HT1080 (cell line): ENCODE measurements around the gene NISCH. TPM values are rescaled to one million over a fixed set of nuclear protein-coding genes. Genes with fewer than 3 reads are reported as not detected.

Experiments used
- DNase-seq: peaks from one replicate; pipeline ENCODE4 v3.0.0-alpha.2; 2015; ENCODE audit warnings: low read depth
- total RNA-seq: library from RNA; depleted of rRNA; stranded (reverse); fragments of >200 nt; shearing (Covaris generic); gene quantifications from 2 replicates; pipeline ENCODE4 v1.2.3, GENCODE V29; 2014

The NISCH gene
- total RNA-seq, 1 experiment from 2014 or later, result 19.1 TPM

DNA sequence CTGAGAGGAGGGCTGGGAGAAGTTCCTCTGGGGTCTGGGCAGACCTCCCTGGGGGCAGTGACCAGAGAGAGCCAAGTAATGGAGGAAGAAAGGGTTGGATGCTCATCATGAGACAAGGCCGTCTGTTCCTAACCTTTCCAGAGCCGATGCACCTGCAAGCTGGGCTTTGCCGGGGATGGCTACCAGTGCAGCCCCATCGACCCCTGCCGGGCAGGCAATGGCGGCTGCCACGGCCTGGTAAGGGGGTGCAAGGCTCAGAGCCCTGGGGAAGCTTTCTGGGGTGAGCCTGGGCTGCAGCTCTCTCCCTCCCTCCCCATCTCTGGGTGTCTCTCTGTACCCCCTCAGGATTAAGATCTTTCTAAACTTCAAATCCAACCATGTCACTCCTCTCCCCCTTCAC is 56.1 kb downstream of the NISCH start:
- no peak for DNase-seq

DNA sequence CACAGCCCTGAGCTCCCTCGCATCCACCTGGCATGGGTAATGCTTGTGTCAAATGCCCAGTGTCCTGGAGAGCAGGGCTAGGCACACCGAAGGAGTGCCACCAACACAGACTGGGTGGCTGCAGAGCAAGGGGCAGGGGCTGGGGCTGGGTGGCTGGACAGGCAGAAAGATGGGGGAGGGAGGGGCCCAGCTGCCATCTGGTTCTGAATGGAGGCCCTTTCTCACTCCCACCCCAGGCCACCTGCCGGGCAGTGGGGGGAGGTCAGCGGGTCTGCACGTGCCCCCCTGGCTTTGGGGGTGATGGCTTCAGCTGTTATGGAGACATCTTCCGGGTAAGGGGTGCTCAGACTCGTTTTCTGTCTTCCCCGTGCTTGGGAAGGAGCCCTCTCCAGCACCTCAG is 56.7 kb downstream of the NISCH start:
- DNase-seq, result no peak

DNA sequence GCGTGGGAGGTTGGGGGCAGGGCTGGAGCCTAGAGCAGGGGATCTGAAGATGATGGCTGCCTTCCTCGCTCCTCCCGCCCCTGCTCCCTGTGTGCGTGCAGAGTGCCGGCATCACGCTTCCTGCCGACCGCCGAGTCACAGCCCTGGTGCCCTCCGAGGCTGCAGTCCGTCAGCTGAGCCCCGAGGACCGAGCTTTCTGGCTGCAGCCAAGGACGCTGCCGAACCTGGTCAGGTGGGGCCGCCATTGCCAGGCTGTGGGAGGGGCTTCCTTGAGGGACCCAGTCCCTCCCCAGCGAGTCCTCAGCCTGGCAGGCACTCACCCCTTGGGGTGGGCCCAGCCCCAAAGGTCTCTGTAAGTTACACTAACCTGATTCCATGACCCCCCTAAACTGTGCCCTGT is 57.3 kb downstream of the NISCH start:
- no peak for DNase-seq

DNA sequence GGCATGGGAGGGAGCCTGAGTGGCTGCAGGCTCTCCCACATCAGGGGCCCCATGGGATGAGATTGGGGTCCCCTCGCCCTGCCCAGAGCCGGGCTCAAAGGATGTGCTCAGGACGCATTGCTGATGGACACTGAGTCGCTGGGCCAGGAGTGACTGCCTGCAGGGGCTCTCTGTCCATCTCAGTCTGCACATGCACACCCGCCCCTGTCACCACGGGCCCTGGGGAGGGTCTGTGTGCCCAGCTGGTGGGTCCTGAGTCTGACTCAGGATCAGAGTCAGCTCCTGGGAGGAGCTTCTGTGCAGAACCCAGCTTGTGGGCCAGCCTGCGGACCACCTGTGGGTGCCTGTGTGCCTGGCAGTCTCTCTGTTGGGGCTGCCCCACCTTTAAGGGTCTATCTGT is 57.9 kb downstream of the NISCH start:
- DNase-seq, result no peak

DNA sequence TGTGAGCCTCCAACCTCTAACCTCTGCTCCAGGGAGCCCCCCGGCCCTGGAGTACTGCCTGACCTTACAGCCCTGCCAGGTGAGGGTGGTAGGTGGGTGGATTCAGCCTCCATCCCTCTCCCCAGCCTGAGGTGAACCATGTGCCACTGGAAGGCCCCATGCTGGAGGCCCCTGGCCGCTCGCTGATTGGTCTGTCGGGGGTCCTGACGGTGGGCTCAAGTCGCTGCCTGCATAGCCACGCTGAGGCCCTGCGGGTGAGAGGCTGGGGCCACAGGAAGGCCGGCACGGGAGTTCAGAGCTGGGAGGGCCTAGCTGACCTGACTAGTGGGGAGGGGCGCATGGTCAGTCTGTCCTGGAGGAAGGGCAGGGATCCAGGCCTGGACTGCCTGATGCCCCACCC is 59.2 kb downstream of the NISCH start:
- DNase-seq, result no peak

DNA sequence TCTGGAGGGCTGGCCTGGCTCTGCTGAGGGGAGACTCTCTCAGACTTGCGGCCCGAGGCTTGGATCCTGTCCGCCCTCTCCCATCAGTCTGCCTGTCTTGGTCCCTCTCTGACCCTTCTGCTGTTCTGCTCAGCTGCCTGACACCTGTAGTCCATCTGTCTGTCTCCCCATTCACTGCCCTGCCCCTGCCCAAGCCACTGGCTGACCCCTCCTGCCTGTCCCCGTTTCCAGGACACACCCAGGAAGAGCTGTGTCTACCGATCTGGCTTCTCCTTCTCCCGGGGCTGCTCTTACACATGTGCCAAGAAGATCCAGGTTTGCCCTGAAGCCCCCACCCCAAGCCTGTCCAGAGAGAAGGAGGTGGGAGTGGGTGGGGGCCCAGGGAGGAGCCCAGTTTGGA is 59.8 kb downstream of the NISCH start:
- DNase-seq, result no peak

DNA sequence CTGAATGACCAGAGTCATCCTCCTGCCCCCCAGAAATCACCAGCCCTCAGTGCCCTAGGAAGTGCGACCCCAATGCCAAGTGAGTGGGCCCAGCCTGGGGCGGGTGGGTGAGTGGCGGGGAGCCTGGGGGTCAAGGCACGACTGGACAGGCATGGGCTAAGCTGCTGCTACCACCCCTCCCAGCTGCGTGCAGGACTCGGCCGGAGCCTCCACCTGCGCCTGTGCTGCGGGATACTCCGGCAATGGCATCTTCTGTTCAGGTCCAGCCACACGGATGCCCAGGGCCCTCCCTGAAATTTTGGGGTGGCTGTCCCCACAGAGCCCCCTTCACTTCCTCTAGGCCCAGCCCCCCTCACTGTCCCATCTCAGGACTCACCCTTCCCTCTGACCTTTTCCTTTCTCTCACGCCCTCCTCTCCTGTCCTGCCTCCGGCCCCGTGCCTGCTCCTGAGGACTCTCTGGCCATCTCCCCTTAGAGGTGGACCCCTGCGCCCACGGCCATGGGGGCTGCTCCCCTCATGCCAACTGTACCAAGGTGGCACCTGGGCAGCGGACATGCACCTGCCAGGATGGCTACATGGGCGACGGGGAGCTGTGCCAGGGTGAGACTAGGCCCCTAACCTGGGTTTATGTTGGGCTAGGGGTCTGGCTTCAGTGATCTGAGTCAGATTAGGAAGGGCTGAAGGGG is 61.2 kb downstream of the NISCH start:
- DNase-seq, result no peak

DNA sequence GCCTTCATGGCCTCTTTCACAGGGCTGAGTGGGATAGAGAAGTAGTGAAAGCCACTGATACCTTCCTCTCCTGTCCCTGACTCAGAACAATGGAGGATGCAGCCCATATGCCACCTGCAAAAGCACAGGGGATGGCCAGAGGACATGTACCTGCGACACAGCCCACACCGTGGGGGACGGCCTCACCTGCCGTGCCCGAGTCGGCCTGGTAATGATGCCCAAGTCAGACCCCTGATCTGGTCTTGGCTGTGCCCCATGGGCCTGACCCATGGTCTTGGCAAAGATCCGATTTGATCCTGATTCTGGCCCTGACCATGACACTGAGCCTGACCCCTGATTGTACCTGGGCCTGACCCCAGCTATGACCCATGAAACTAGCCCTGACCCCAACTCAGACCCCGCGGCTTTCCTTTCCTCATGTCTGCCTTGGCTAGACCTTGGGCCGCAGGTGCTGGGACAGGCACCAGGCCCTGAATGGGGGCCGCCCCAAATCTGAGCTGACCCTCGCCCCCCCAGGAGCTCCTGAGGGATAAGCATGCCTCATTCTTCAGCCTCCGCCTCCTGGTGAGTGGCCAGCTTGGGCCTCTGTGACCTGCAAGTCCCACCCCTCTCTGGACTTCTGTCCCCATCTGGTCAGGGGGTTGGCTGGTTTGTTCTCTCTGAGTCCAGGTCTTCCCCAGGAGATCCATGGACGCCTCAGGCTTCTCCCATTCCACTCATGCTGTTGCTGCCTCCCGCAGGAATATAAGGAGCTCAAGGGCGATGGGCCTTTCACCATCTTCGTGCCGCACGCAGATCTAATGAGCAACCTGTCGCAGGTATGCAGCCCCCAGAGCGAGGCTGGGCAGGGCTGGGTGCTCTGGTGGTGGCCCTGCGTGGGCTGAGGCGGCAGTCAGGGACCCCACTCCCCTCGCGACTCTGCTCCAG is 62.7 kb downstream of the NISCH start:
- DNase-seq, result no peak

DNA sequence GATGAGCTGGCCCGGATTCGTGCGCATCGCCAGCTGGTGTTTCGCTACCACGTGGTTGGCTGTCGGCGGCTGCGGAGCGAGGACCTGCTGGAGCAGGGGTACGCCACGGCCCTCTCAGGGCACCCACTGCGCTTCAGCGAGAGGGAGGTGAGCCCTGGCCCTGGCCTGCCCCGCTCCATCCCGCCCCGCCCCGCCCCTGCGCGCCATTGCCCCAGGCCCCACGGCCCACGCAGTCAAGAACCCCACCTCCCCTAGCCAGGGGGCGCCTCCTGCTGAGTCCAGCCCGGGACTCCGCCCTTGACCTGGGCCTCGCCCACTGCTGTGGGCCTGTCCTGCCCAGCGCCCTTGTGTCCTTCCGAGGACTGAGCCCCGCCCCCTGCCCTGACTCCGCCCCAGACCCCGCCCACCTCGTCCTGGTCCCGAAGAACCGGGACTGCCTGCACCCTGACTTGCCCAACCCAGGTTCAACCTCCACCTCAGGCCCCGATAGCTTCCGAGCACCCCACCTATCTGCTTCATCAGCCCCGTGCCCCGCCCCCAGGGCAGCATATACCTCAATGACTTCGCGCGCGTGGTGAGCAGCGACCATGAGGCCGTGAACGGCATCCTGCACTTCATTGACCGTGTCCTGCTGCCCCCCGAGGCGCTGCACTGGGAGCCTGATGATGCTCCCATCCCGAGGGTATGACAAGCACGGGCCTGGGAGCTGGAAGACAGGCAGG is 63.5 kb downstream of the NISCH start:
- DNase-seq, result no peak

DNA sequence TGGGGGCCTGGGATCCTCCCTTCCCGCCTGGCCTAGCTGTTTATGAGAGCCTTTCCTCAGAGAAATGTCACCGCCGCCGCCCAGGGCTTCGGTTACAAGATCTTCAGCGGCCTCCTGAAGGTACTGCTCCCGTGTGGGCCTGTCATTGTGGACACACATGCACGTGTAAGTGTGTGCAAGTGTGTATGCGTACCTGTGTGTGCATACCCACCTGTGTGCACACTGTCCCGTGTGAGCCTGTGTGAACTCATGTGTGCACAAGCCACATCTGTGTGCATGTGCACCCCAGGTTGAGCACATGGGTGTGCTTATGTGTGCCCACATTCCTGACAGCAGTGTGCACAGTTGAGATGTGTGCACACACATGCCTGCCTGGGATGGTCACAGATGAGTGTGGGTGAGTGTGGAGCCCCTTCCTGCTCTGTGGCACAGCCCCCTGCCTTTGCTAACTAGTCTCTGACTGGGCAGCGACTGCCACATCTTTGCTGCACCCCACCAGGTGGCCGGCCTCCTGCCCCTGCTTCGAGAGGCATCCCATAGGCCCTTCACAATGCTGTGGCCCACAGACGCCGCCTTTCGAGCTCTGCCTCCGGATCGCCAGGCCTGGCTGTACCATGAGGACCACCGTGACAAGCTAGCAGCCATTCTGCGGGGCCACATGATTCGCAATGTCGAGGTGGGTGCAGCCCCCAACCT is 64.2 kb downstream of the NISCH start:
- DNase-seq, result no peak

DNA sequence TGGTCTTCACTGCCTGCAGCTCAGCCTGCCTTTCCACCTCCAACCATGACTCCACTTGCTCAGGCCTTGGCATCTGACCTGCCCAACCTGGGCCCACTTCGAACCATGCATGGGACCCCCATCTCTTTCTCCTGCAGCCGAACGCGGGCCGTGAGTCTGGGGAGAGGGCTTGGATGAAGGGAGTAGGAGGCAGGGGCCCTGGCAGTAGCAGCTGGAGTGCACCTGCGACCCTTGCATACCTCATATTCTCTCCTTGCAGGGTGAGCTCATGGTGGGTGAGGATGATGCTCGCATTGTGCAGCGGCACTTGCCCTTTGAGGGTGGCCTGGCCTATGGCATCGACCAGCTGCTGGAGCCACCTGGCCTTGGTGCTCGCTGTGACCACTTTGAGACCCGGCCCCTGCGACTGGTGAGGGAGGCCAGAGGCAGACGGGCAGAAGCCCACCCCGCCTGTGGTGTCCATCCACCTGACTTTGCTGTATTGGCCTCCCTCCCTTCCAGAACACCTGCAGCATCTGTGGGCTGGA is 64.8 kb downstream of the NISCH start:
- DNase-seq, result no peak

DNA sequence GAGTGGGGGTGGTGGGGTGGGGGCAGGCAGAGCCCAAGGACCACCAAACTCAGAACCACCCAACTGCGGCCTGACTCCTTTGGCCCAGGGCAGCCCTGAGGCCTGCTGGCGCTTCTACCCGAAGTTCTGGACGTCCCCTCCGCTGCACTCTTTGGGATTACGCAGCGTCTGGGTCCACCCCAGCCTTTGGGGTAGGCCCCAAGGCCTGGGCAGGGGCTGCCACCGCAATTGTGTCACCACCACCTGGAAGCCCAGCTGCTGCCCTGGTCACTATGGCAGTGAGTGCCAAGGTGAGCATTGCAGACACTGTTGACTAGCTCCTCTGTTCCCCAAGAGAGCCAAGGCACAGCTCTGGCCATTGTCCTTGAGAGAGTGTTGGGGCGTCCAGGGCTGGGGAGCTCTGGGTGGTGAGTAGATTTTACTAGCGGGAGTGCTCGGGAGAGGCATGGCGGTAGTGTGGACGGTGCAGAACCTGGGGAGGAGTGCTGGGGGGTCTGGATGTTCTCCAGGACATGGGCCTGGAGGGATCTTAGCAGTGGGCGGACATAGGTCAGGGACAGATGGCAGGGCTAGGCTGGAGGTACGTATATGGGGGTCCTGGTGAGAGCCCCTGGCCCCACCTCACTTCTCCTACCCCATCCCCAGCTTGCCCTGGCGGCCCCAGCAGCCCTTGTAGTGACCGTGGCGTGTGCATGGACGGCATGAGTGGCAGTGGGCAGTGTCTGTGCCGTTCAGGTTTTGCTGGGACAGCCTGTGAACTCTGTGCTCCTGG is 65.5 kb downstream of the NISCH start:
- DNase-seq, result no peak

DNA sequence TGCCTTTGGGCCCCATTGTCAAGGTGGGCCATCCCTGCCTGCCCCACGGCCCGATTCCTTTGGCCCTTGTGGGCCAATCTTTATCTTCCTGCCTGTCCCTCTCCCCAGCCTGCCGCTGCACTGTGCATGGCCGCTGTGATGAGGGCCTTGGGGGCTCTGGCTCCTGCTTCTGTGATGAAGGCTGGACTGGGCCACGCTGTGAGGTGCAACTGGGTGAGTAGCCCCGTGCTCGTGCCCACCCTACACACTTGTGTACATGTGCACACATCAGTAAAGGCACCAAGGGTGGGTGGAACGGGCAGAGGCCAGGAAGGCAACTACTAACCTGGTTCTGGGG is 66.1 kb downstream of the NISCH start:
- DNase-seq, result no peak

DNA sequence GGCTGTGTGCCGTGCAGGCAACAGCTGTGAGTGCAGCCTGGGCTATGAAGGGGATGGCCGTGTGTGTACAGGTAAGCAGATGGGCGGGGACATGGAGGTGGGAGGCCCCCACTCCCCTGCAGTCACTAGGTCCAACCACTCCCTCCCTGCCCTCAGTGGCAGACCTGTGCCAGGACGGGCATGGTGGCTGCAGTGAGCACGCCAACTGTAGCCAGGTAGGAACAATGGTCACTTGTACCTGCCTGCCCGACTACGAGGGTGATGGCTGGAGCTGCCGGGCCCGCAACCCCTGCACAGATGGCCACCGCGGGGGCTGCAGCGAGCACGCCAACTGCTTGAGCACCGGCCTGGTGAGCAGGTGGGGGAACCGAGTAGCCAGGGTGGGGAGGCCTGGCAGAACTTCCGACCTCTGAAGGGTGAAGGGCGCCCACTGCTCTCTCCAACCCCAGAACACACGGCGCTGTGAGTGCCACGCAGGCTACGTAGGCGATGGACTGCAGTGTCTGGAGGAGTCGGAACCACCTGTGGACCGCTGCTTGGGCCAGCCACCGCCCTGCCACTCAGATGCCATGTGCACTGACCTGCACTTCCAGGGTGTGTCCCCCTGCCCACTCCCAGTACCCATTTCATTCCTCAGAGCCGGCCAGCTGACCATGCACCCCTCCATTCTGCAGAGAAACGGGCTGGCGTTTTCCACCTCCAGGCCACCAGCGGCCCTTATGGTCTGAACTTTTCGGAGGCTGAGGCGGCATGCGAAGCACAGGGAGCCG is 66.7 kb downstream of the NISCH start:
- DNase-seq, result no peak

DNA sequence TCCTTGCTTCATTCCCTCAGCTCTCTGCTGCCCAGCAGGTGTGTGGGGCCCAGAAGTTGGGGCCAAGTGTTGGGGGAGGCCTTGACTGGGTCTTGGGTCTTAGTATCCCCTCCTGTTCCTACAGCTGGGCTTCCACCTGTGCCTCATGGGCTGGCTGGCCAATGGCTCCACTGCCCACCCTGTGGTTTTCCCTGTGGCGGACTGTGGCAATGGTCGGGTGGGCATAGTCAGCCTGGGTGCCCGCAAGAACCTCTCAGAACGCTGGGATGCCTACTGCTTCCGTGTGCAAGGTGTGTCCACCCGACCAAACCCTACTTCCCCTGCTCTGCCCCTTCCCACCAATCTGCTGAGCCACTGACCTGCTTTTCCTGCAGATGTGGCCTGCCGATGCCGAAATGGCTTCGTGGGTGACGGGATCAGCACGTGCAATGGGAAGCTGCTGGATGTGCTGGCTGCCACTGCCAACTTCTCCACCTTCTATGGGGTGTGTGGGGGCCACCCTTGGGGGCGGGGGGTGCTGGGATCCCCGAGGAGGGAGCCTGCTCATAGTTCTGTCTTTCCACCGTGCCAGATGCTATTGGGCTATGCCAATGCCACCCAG is 67.3 kb downstream of the NISCH start:
- DNase-seq, result no peak

DNA sequence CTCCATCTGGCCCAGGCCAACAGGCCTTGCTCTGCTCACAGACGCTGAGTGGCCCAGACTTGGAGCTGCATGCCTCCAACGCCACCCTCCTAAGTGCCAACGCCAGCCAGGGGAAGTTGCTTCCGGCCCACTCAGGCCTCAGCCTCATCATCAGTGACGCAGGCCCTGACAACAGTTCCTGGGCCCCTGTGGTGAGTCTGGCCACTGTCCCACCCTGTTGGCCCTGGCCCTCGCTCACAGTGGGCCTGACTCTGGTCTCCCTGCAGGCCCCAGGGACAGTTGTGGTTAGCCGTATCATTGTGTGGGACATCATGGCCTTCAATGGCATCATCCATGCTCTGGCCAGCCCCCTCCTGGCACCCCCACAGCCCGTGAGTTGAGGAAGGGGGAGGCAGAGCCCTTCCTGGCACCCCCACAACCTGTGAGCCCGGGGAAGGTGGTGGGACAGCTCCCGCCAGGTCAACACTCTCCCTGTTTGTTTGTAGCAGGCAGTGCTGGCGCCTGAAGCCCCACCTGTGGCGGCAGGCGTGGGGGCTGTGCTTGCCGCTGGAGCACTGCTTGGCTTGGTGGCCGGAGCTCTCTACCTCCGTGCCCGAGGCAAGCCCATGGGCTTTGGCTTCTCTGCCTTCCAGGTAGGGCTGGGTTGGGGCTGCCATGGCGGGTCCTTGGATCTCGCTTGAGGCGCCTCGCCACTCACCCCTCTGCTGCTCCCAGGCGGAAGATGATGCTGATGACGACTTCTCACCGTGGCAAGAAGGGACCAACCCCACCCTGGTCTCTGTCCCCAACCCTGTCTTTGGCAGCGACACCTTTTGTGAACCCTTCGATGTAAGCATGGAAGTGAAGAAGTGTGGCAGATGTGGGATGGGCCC is 68.2 kb downstream of the NISCH start:
- DNase-seq, result no peak

DNA sequence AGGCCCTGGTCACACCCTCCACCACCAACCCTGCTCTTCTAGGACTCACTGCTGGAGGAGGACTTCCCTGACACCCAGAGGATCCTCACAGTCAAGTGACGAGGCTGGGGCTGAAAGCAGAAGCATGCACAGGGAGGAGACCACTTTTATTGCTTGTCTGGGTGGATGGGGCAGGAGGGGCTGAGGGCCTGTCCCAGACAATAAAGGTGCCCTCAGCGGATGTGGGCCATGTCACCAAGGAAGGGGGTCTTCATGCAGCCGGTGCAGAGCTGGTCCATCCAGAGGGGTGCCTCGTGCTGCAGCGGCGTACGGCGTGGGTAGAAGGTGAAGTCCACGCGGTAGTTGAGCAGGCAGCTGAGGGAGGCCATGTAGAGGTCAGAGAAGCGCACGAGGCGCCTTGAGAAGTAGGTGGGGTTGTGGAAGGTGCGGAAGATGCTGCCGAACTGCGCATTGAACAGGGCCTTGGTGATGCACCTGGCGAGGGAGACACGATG is 68.9 kb downstream of the NISCH start:
- DNase-seq, result no peak
